Kasumi-1 (cell line): ENCODE data around the gene ACTL6A.
"Not testable (repeated sequence)": the region's sequence is repeated elsewhere in the genome, so short reads cannot be mapped to it uniquely, and the experiment has no call there.

ENCODE experiments used
- DNase-seq, 2 experiments: peaks; one replicate each; lab custom pipeline; 2025; lab: John Stamatoyannopoulos, UW

ACTL6A gene

DNA sequence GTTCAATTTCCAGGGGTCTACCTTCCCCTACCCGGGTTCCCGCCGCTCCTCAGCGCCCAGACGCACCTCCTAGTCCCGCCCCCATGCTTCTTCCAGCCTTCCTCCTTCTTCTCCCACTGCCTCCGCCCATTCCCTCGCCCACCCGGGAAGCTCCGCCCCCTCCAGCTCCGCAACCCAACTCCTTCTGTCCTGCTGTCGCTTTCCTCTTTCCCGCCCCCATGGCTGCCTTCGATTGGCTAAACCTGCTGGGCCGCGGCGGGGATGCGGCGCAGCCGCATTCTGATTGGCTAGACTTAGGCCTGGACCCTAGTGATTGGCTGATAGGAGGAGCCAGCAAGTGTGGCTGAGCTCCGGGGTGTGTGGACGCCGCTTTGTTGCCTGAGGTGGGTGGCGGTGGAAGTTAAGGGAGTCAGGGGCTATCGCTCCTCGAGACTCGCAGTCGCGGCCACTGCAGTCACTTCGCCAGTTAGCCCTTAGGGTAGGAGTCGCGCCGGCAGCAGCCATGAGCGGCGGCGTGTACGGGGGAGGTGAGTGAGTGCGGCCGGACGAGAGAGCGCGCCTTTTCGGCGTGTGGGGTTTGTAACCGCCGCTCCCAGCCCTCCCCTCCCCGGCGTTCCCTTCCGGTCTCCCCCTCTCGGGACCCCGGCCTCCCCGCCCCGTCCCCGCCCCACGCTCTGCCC is at the start of gene ACTL6A:
ACTL6A (plus strand) TSS at position 336 of the 680 bp plus-strand sequence; CDS start at position 503, 167 bp downstream.
- peak; percentile 99 to 100 for DNase-seq

- DNase-seq = no peak
Observed at GRCh38 chr3:179513862-179514261, 48.9 kb upstream of the ACTL6A start.

DNA sequence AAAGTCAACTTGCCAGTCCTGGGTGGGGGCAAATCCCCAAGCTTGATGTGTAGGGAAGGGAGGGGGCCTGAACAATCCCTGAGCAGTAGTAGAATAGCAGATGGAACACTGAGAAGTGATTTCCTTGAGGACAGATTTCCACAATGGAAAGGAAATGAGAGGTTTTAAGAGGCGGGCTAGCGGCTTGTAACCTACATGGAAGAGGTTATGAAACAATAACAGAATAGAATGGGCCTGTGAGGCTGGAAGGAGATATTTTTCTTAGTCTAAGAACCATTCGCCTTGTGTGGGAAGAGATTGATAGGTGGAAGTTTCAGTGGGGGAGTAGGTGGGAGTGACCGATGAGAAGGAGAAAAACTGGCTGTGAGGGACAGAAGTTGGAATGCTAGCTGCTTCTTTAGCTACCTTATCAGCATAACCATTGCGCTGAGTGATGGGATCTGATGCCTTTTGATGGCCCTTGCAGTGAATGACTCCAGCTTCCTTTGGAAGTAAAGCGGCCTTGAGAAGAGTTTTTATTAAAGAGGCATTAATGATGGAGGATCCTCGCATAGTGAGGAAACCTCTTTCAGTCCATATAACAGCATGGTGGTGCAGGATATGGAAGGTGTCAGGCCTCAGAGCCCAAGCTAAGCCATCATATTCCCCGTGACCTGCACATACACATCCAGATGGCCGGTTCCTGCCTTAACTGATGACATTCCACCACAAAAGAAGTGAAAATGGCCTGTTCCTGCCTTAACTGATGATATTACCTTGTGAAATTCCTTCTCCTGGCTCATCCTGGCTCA is 46.1 kb upstream of the ACTL6A start:
- DNase-seq = not testable (repeated sequence)

DNA sequence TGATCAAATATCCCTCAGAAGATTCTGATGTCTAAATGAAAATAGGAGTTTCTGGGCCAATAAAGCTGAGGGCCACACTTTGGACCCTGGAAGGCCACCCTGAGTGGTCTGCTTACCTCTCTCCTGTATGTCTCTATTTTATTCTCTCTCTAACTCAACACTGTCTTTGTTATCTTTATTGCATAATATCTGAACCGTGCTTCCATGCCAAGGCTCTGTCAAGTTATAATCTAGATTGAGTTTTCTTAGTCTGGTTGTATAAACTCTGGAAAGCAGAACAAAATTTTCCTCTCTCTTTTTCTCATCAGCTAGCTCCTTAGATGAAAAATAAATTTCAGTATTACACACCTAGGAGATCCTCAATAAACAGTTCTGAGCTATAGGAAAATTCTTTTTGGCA is 36.2 kb upstream of the ACTL6A start:
- no peak for DNase-seq

- peak; percentile 77 to 84 for DNase-seq
Observed at GRCh38 chr3:179526989-179527391, 35.7 kb upstream of the ACTL6A start.

- DNase-seq = no peak
Observed at GRCh38 chr3:179528772-179529171, 34.0 kb upstream of the ACTL6A start.

- no peak for DNase-seq
Observed at GRCh38 chr3:179531576-179531975, 31.1 kb upstream of the ACTL6A start.

DNA sequence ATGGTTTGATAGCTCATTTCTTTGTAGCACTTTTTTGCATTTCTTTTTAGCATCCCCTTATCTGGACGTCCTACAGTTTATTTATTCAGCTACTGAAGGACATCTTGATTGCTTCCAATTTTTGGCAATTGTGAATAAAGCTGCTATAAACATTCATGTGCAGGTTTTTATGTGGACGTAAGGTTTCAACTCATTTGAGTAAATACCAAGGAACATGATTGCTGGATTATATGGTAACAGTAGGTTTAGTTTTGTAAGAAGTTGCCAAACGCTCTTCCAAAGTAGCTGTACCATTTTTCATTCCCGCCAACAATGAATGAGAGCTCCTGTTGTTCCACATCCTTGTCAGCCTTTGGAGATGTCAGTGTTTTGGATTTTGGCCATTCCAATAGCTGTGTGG is 29.5 kb upstream of the ACTL6A start:
- DNase-seq = no peak

- no peak for DNase-seq
Observed at GRCh38 chr3:179536256-179536655, 26.5 kb upstream of the ACTL6A start.

- DNase-seq = no peak
Observed at GRCh38 chr3:179541094-179541493, 21.6 kb upstream of the ACTL6A start.

DNA sequence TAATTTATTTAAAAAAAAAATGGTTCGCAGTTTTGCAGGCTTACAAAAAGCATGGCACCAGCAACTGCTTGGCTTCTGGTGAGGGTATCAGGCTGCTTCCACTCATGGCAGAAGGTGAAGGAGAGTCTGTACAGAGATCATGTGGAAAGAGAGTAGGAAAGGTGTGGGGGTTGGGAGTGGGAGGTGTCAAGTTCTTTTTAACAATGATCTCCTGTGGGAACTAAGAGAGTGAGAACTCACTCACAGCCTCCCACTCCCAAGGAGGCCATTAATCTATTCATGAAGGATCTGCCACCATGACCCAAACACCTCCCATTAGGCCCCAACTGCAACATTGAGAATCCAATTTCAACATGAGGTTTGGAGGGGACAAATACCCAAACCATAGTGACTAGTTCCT is 21.1 kb upstream of the ACTL6A start:
- no peak for DNase-seq

DNA sequence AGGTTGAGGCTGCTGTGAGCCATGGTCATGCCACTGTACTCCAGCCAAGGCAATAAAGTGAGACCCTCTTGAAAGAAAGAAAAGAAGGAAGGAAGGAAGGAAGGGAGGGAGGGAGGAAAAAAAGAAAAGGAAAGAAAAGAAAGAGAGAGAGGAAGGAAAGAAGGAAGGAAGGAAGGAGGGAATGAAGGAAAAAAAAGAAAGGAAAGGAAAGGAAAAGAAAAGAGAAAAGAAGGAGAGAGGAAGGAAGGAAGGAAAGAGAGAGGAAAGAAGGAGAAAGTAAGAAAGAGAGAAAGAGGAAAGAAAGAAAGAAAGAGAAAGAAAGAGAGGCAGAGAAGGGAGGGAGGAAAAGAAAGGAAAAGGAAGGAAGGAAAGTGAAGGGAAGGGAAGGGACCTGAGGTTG is 20.4 kb upstream of the ACTL6A start:
- DNase-seq = no peak

- no peak for DNase-seq
Observed at GRCh38 chr3:179544981-179545645, 17.6 kb upstream of the ACTL6A start.

GRCh38 chr3:179546814-179547241 is 15.9 kb upstream of the ACTL6A start:
- DNase-seq = no peak

DNA sequence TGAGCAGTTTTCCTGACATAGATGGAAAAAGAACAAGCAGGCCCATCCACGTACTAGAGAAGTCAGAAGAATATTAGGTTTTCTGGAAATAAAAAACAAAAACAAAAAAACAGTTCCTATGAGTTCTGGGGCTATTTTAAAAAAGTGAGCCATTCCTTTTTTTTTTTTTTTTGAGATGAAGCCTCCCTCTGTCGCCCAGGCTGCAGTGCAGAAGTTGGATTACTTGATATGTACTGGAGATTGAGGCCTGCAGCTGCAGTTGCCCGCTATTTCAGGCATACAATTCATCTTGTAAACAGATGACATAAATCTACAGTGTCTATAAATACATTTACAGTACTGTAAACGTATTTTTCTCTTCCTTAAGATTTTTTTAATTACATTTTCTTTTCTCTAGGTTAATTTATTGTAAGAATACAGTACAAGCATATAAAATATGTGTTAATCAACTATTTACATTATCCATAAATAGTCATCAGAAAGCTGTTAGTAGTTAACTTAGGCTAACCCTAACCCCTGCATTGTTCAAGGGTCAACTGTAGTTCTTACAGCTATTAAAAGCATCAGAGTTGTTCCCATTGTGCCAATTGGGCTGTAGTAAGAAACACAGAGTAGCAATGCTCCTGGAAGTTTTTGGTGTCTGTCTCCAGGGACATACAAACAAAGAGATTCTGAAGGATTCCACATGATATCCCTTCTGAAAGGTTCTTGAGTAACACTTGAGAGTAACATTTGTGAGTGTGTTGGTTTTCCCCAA is 11.2 kb upstream of the ACTL6A start:
- no peak for DNase-seq

- DNase-seq = peak; percentile 82 to 85
Observed at GRCh38 chr3:179558742-179559364, 3.9 kb upstream of the ACTL6A start.

GRCh38 chr3:179560791-179561190 is 1.9 kb upstream of the ACTL6A start:
- DNase-seq = no peak

DNA sequence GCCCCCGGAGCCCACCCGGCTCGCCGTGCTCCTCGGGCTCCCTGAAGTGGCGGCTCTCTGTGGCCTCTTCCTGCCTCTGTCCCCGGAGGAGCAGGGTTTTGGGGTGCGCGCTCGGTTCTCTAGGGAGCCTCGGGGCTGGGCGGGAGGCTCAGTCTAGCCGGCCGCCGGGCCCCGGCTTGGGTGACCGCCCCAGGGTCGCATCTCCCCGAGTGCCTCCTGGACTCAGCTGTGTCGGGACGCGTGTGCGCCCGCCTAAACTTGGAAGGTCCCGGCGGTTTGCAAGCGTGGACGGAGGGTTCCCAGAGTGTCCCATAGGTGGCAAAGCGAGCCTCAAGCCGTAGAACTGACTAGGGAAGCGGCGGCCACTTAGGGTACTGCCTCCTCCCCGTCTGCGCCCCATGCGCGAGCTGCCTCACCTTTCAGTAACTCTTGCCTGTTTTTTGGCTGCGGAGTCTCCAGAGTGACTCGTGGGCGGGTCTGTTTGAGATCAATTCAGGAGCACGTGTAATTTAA is 601 bp downstream of the ACTL6A start:
- DNase-seq = peak; percentile 76 to 82

DNA sequence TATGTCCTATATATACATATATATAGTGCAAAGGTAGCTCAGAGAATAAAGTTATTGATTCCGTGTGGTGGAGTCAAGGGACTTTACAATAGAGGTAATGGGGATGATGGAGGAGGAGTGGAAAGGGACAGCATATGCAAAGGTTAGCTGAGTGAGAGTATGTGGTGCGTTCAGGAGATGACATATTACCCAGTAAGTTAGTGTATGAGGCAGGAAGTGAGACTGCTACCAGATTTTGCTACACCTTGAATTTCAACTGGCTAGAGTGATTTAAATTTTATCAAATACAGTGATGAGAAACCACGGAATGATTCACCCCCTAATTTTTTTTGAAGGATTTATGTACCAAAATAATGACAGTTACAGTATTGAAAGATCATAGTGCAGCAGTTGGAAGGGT is 2.8 kb downstream of the ACTL6A start:
- DNase-seq = no peak

GRCh38 chr3:179580992-179581391 is 18.3 kb downstream of the ACTL6A start:
- no peak for DNase-seq

DNA sequence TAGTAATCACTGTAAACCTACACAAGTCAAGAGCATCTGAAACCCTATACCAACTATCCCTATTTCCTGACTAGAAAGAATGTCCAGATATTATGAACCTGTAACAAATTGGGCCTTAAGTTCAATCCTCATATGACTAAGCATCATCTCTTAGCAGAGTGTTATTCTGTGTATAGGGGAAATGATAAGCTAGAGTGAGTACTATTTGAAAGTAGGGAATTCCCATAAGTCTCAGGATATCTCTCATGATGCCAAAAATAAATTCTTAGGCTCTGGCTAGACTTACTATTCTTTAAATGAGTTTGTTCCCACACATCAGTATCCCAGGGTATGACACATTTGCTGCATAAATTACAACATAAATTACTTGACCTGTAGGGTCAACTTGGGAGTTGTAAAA is 26.4 kb downstream of the ACTL6A start:
- no peak for DNase-seq
